Caco-2 (cell line): ENCODE results near the gene CORO2B. TPM values are rescaled to one million over a fixed set of nuclear protein-coding genes. Genes with fewer than 3 reads are reported as not detected.

ENCODE experiments used
- BruUV-seq: library from RNA; stranded (reverse); fragments of 400-500 nt; replicated peaks from 2 replicates; lab custom pipeline; 2021; lab: Mats Ljungman, UMichigan
- CTCF ChIA-PET: fragments of 300-600 bp; sonication (Branson Sonifier 250); formaldehyde crosslinking; loops from one replicate; lab custom pipeline; 2022; ENCODE audit warnings: antibody characterized with exemption; lab: Charles Lee
- POLR2A ChIA-PET: fragments of 300-600 bp; sonication (Branson Sonifier 250); formaldehyde crosslinking; loops from one replicate; lab custom pipeline; 2022; ENCODE audit warnings: antibody characterized with exemption; lab: Charles Lee
- DNase-seq, 2 experiments: peaks; one replicate each; pipeline versions ENCODE4 v3.0.0 to v3.0.0-alpha.2; 2020 to 2022
- H3K27me3 ChIP-seq: replicated peaks from 2 replicates; pipeline ENCODE4 v1.6.0; 2011; ENCODE audit warnings: low read length; ENCODE audit not compliant: control insufficient read depth, insufficient read depth
- H3K36me3 ChIP-seq: 2 replicates; pipeline ENCODE4 v1.5.1; 2011; ENCODE audit warnings: low read length; ENCODE audit not compliant: control insufficient read depth, insufficient read depth
- H3K4me1 ChIP-seq: fragments of 250-450 bp; sonication (Bioruptor Pico); 2 replicates; pipeline ENCODE4 v1.5.1; 2020; ENCODE audit warnings: mild to moderate bottlenecking
- H3K4me3 ChIP-seq: 2 replicates; pipeline ENCODE4 v1.5.1; 2011; ENCODE audit warnings: low read depth, mild to moderate bottlenecking, control low read depth, low read length
- H3K9me3 ChIP-seq: fragments of 250-450 bp; sonication (Bioruptor Pico); 2 replicates; pipeline ENCODE4 v1.5.1; 2020; ENCODE audit warnings: mild to moderate bottlenecking, moderate library complexity
- H3K27ac Mint-ChIP-seq: one replicate; pipeline ENCODE4 v1.8.0; 2022; ENCODE audit warnings: mixed read lengths; ENCODE audit not compliant: unreplicated experiment
- H3K27me3 Mint-ChIP-seq: one replicate; pipeline ENCODE4 v1.8.0; 2022; ENCODE audit warnings: mixed read lengths; ENCODE audit not compliant: insufficient read depth, unreplicated experiment
- H3K36me3 Mint-ChIP-seq: one replicate; pipeline ENCODE4 v1.8.0; 2022; ENCODE audit warnings: mild to moderate bottlenecking, mixed read lengths; ENCODE audit not compliant: insufficient read depth, unreplicated experiment
- H3K4me1 Mint-ChIP-seq: one replicate; pipeline ENCODE4 v1.8.0; 2022; ENCODE audit warnings: low read depth, mixed read lengths; ENCODE audit not compliant: unreplicated experiment
- H3K4me3 Mint-ChIP-seq: one replicate; pipeline ENCODE4 v1.8.0; 2022; ENCODE audit warnings: mild to moderate bottlenecking, moderate library complexity, mixed read lengths; ENCODE audit not compliant: unreplicated experiment
- H3K9me3 Mint-ChIP-seq: one replicate; pipeline ENCODE4 v1.8.0; 2022; ENCODE audit warnings: mixed read lengths; ENCODE audit not compliant: unreplicated experiment
- CTCF ChIP-seq, 2 experiments: fragments of 200-600 bp in 1 of 2; IDR thresholded peaks; 1 replicate in 1 of 2; 2 replicates in 1 of 2; pipeline versions ENCODE4 v1.5.1 to v1.8.0; 2011 to 2022; ENCODE audit warnings: antibody characterized with exemption in 1 of 2, control low read depth in 1 of 2, inconsistent platforms in 1 of 2, low read depth in 1 of 2, low read length in 1 of 2, mild to moderate bottlenecking in 1 of 2, moderate library complexity in 1 of 2; ENCODE audit not compliant: insufficient read depth in 1 of 2, severe bottlenecking in 1 of 2, unreplicated experiment in 1 of 2
- intact Hi-C: fragments of 100-400 bp; cut with micrococcal nuclease; formaldehyde crosslinking; loops from one replicate; pipeline ENCODE4 v1.10.0; 2022; ENCODE audit not compliant: unreplicated experiment
- total RNA-seq: library from RNA; stranded (reverse); gene quantifications from 2 replicates; pipeline ENCODE4 v1.2.3, GENCODE V29; 2022

CORO2B gene
- total RNA-seq, 1 experiment from 2014 or later, result 0.25 TPM

- H3K27me3 Mint-ChIP-seq, result no peaks in the 10 kb centered on the region
- intact Hi-C loops, result no loop called here
- ChIA-PET POLR2A (no interaction called here), CTCF (interaction anchor here (2.0 kb wide), 1 partner anchor 143 kb away, joined by 18 read pairs; no protein-coding TSS in a partner anchor)
- H3K36me3 Mint-ChIP-seq, result no peaks in the 10 kb centered on the region
- H3K9me3 ChIP-seq, result no peaks in the 10 kb centered on the region
- no peak overlapping the region for H3K4me3 Mint-ChIP-seq
- H3K36me3 ChIP-seq, result no peaks in the 10 kb centered on the region
- H3K27ac Mint-ChIP-seq, result no peak overlapping the region
- H3K9me3 Mint-ChIP-seq, result no peaks in the 10 kb centered on the region
- no peak for TF ChIP-seq CTCF (IDR thresholded peaks at IDR 0.05; ENCODE audit: insufficient read depth in 1 of 2, low read depth in 1 of 2, low read length in 1 of 2, severe bottlenecking in 1 of 2, unreplicated experiment in 1 of 2)
- peaks cover 21% of the 10 kb centered on the region; the same call in 1 of the 2 replicates for H3K4me1 ChIP-seq
- peaks cover 15% of the 10 kb centered on the region for H3K4me1 Mint-ChIP-seq
- no peak overlapping the region for H3K4me3 ChIP-seq
- no peaks in the 10 kb centered on the region for H3K27me3 ChIP-seq
- no TSS peak for BruUV-seq
- no peak for DNase-seq
Observed at GRCh38 chr15:68732451-68732850, 153.7 kb downstream of the CORO2B start.

GRCh38 chr15:68733666-68734065 is 154.9 kb downstream of the CORO2B start:
- no peaks in the 10 kb centered on the region for H3K27me3 Mint-ChIP-seq
- no peak for DNase-seq
- no peaks in the 10 kb centered on the region for H3K36me3 Mint-ChIP-seq
- ChIA-PET CTCF (interaction anchor here (1.8 kb wide), 1 partner anchor 142 kb away, joined by 8 read pairs; no protein-coding TSS in a partner anchor), POLR2A (no interaction called here)
- H3K4me1 Mint-ChIP-seq, result peaks cover 15% of the 10 kb centered on the region
- Histone ChIP-seq H3K4me3 (no peak overlapping the region), H3K36me3 (no peaks in the 10 kb centered on the region), H3K9me3 (no peaks in the 10 kb centered on the region), H3K27me3 (no peaks in the 10 kb centered on the region), H3K4me1 (peaks cover 21% of the 10 kb centered on the region; the same call in 1 of the 2 replicates)
- TF ChIP-seq CTCF (IDR thresholded peaks at IDR 0.05; ENCODE audit: insufficient read depth in 1 of 2, low read depth in 1 of 2, low read length in 1 of 2, severe bottlenecking in 1 of 2, unreplicated experiment in 1 of 2), result no peak
- H3K9me3 Mint-ChIP-seq, result no peaks in the 10 kb centered on the region
- no TSS peak for BruUV-seq
- intact Hi-C loops, result no loop called here
- H3K27ac Mint-ChIP-seq, result no peak overlapping the region
- H3K4me3 Mint-ChIP-seq, result no peak overlapping the region

GRCh38 chr15:68734352-68734751 is 155.6 kb downstream of the CORO2B start:
- Histone ChIP-seq H3K4me1 (peaks cover 21% of the 10 kb centered on the region; the same call in 1 of the 2 replicates), H3K27me3 (no peaks in the 10 kb centered on the region), H3K9me3 (no peaks in the 10 kb centered on the region), H3K4me3 (no peak overlapping the region), H3K36me3 (no peaks in the 10 kb centered on the region)
- no TSS peak for BruUV-seq
- Mint-ChIP-seq H3K27ac (no peak overlapping the region), H3K36me3 (no peaks in the 10 kb centered on the region), H3K4me1 (peaks cover 15% of the 10 kb centered on the region), H3K27me3 (no peaks in the 10 kb centered on the region), H3K9me3 (no peaks in the 10 kb centered on the region), H3K4me3 (no peak overlapping the region)
- TF ChIP-seq CTCF (IDR thresholded peaks at IDR 0.05; ENCODE audit: insufficient read depth in 1 of 2, low read depth in 1 of 2, low read length in 1 of 2, severe bottlenecking in 1 of 2, unreplicated experiment in 1 of 2), result no peak
- no peak for DNase-seq
- ChIA-PET CTCF (interaction anchor here (1.8 kb wide), 1 partner anchor 142 kb away, joined by 8 read pairs; no protein-coding TSS in a partner anchor), POLR2A (no interaction called here)
- intact Hi-C loops, result no loop called here
